ENCODE data around the gene SLC31A1. TPM values are rescaled to one million over a fixed set of nuclear protein-coding genes. Genes with fewer than 3 reads are reported as not detected.

The SLC31A1 gene
- polyA plus RNA-seq, 1 donor (not counting 4 experiments of a cell fraction or from before 2014, with no cell fraction given) = 20.3 TPM

GRCh38 chr9:113309204-113309813 is 88.0 kb downstream of the SLC31A1 start:
- no peaks in the 10 kb centered on the region for H3K9me3 ChIP-seq (ENCODE audit: control insufficient read depth, low read depth, low read length)
- H3K27ac ChIP-seq (ENCODE audit: control insufficient read depth, insufficient read depth, low read length) = no peak overlapping the region
- no peaks in the 10 kb centered on the region for H3K4me1 ChIP-seq (ENCODE audit: control insufficient read depth, extremely low read depth, insufficient read depth, low read length)
- no peaks in the 10 kb centered on the region for H3K79me2 ChIP-seq (ENCODE audit: control insufficient read depth, insufficient read depth, low read length)
- dilution Hi-C loops (cut with MboI; ENCODE audit: extremely low pct_ligation_motif_present, low sequenced_read_pairs) = no loop called here
- H3K27me3 ChIP-seq (ENCODE audit: control insufficient read depth, extremely low read depth, insufficient read depth, low read length) = no peaks in the 10 kb centered on the region
- no peak overlapping the region for H2AFZ ChIP-seq (ENCODE audit: control insufficient read depth, low read length)
- no peak overlapping the region for H3K9ac ChIP-seq (ENCODE audit: control insufficient read depth, extremely low read depth, insufficient read depth, low read length)
- H3K36me3 ChIP-seq (ENCODE audit: control insufficient read depth in 2 of 2, extremely low read depth in 1 of 2, insufficient read depth in 2 of 2, low read length in 2 of 2) = no peaks in the 10 kb centered on the region
- TF ChIP-seq, protein P1, sequence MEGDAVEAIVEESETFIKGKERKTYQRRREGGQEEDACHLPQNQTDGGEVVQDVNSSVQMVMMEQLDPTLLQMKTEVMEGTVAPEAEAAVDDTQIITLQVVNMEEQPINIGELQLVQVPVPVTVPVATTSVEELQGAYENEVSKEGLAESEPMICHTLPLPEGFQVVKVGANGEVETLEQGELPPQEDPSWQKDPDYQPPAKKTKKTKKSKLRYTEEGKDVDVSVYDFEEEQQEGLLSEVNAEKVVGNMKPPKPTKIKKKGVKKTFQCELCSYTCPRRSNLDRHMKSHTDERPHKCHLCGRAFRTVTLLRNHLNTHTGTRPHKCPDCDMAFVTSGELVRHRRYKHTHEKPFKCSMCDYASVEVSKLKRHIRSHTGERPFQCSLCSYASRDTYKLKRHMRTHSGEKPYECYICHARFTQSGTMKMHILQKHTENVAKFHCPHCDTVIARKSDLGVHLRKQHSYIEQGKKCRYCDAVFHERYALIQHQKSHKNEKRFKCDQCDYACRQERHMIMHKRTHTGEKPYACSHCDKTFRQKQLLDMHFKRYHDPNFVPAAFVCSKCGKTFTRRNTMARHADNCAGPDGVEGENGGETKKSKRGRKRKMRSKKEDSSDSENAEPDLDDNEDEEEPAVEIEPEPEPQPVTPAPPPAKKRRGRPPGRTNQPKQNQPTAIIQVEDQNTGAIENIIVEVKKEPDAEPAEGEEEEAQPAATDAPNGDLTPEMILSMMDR (optimal IDR thresholded peaks at IDR 0.05 in 1 of 3, IDR thresholded peaks at IDR 0.05 in 1 of 3, conservative IDR thresholded peaks at IDR 0.05 in 1 of 3; ENCODE audit: extremely low read depth in 1 of 3, insufficient read depth in 2 of 3, low read length in 3 of 3) = peak; percentile 48 to 64 (median 49)
- TF ChIP-seq EZH2 (IDR thresholded peaks at IDR 0.05; ENCODE audit: low read length) = no peak
- DNase-seq (ENCODE audit: low read depth, low spot score) (no peak), FAIRE-seq (no peak)
- H3K9me1 ChIP-seq (ENCODE audit: control insufficient read depth, extremely low read depth, insufficient read depth, low read length) = no peaks in the 10 kb centered on the region
- no peak overlapping the region for H3K4me2 ChIP-seq (ENCODE audit: control insufficient read depth, extremely low read depth, insufficient read depth, low read depth, low read length)
- H3K4me3 ChIP-seq (ENCODE audit: control insufficient read depth in 2 of 3, extremely low read depth in 1 of 3, insufficient read depth in 2 of 3, low read depth in 1 of 3, low read length in 3 of 3) = no peak overlapping the region
- H4K20me1 ChIP-seq (ENCODE audit: control insufficient read depth, extremely low read depth, insufficient read depth, low read length) = no peaks in the 10 kb centered on the region

- FAIRE-seq = no peak
Measured at GRCh38 chr9:113310538-113310937, 89.2 kb downstream of the SLC31A1 start.

More at GRCh38 chr9:113310538-113310937, 89.2 kb downstream of the SLC31A1 start:
- H2AFZ ChIP-seq (ENCODE audit: control insufficient read depth, low read length) = no peak overlapping the region
- no peak overlapping the region for H3K4me2 ChIP-seq (ENCODE audit: control insufficient read depth, extremely low read depth, insufficient read depth, low read depth, low read length)
- no peaks in the 10 kb centered on the region for H3K9me3 ChIP-seq (ENCODE audit: control insufficient read depth, low read depth, low read length)
- no peaks in the 10 kb centered on the region for H3K36me3 ChIP-seq (ENCODE audit: control insufficient read depth in 2 of 2, extremely low read depth in 1 of 2, insufficient read depth in 2 of 2, low read length in 2 of 2)
- H4K20me1 ChIP-seq (ENCODE audit: control insufficient read depth, extremely low read depth, insufficient read depth, low read length) = no peaks in the 10 kb centered on the region
- no peaks in the 10 kb centered on the region for H3K9me1 ChIP-seq (ENCODE audit: control insufficient read depth, extremely low read depth, insufficient read depth, low read length)
- TF ChIP-seq, protein P1 (optimal IDR thresholded peaks at IDR 0.05 in 1 of 3, IDR thresholded peaks at IDR 0.05 in 1 of 3, conservative IDR thresholded peaks at IDR 0.05 in 1 of 3; ENCODE audit: extremely low read depth in 1 of 3, insufficient read depth in 2 of 3, low read length in 3 of 3) = no peak
- no peak for TF ChIP-seq EZH2 (IDR thresholded peaks at IDR 0.05; ENCODE audit: low read length)
- H3K9ac ChIP-seq (ENCODE audit: control insufficient read depth, extremely low read depth, insufficient read depth, low read length) = no peak overlapping the region
- H3K4me3 ChIP-seq (ENCODE audit: control insufficient read depth in 2 of 3, extremely low read depth in 1 of 3, insufficient read depth in 2 of 3, low read depth in 1 of 3, low read length in 3 of 3) = no peak overlapping the region
- no peaks in the 10 kb centered on the region for H3K4me1 ChIP-seq (ENCODE audit: control insufficient read depth, extremely low read depth, insufficient read depth, low read length)
- no peak for DNase-seq (ENCODE audit: low read depth, low spot score)
- H3K27ac ChIP-seq (ENCODE audit: control insufficient read depth, insufficient read depth, low read length) = no peak overlapping the region
- H3K79me2 ChIP-seq (ENCODE audit: control insufficient read depth, insufficient read depth, low read length) = no peaks in the 10 kb centered on the region
- H3K27me3 ChIP-seq (ENCODE audit: control insufficient read depth, extremely low read depth, insufficient read depth, low read length) = no peaks in the 10 kb centered on the region
- dilution Hi-C loops (cut with MboI; ENCODE audit: extremely low pct_ligation_motif_present, low sequenced_read_pairs) = no loop called here

Data from keratinocyte (primary cell).